Uterus (tissue), 4 donors: ENCODE measurements around the gene HSF2. TPM values are rescaled to one million over a fixed set of nuclear protein-coding genes. Genes with fewer than 3 reads are reported as not detected.

Experiments used
- DNase-seq, 2 donors: peaks; one replicate each; pipeline ENCODE4 v3.0.0-alpha.2; 2019 to 2020
- H3K27ac ChIP-seq, 2 donors: fragments of 200-600 bp; sonication (generic); 1 replicate in 1 of 2; 2 replicates in 1 of 2; pipeline ENCODE4 v1.5.1; 2016 to 2018
- H3K27me3 ChIP-seq, 2 donors: fragments of 200-600 bp; sonication (generic); one replicate each; pipeline ENCODE4 v1.5.1; 2018 to 2019; ENCODE audit warnings: control low read depth in 1 of 2
- H3K36me3 ChIP-seq, 2 donors: fragments of 200-600 bp; sonication (generic); one replicate each; pipeline ENCODE4 v1.5.1; 2019; ENCODE audit warnings: control low read depth in 1 of 2
- H3K4me1 ChIP-seq, 2 donors: fragments of 200-600 bp; sonication (generic); one replicate each; pipeline ENCODE4 v1.5.1; 2018 to 2019; ENCODE audit warnings: control low read depth in 1 of 2
- H3K4me3 ChIP-seq, 2 donors: fragments of 200-600 bp; sonication (generic); 1 replicate in 1 of 2; 2 replicates in 1 of 2; pipeline ENCODE4 v1.5.1; 2018 to 2019; ENCODE audit warnings: mild to moderate bottlenecking in 1 of 2
- H3K9me3 ChIP-seq, 2 donors: fragments of 200-600 bp; sonication (generic); one replicate each; pipeline ENCODE4 v1.5.1; 2019; ENCODE audit warnings: control low read depth in 1 of 2
- POLR2A ChIP-seq, 2 donors: fragments of 450-650 bp; IDR thresholded peaks; one replicate each; pipeline ENCODE4 v1.6.1; 2016; ENCODE audit warnings: antibody characterized with exemption in 2 of 2, mild to moderate bottlenecking in 1 of 2, moderate library complexity in 1 of 2
- intact Hi-C: fragments of 100-400 bp; cut with DNase I; formaldehyde crosslinking; loops from one replicate; pipeline ENCODE4 v1.15.1; 2023; ENCODE audit warnings: low total_unique reads
- total RNA-seq, 4 donors: library from RNA; depleted of rRNA in 3 of 4; stranded (reverse); fragments of >200 nt in 3 of 4; gene quantifications; one replicate each; pipeline versions ENCODE4 v1.1.0 to v1.2.4, GENCODE V29; 2014 to 2023
- TF ChIP-seq, protein P1 (sequence below), 4 experiments: fragments of 200-600 bp in 2 of 4; fragments of 450-650 bp in 2 of 4; sonication (generic) in 2 of 4; IDR thresholded peaks; one replicate each; pipeline ENCODE4 v1.5.1; 2016 to 2019; ENCODE audit warnings: antibody characterized with exemption in 4 of 4, mild to moderate bottlenecking in 2 of 4, moderate library complexity in 1 of 4
- donor health status: DM: yes; HTN: yes; CAD: no.

HSF2 gene
- total RNA-seq, 4 donors from 2014 or later: 19.0 to 72.4 (median 33.4) TPM

DNA sequence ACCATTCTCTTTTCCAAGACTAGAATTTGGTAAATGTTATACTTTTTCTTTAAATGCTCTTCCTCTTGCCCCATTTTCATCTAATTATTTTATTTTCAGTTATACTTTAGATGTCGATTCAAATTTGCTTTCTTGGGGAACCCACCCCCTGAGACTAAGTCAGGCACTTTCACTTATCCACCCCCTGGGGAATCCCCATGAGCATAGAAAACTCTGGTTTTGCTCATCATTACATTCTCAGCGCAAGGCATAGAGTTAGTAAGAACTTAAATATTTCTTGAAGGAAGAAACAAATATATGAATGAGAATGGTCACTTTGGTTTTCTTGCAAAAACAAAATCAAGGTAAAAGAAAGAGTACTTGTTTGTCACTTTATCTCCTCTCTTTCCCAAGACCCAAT lies 25.1 kb upstream of the HSF2 start:
- no peaks in the 10 kb centered on the region for H3K9me3 ChIP-seq
- H3K4me1 ChIP-seq: no peaks in the 10 kb centered on the region
- no peaks in the 10 kb centered on the region for H3K36me3 ChIP-seq
- no peak for TF ChIP-seq POLR2A (IDR thresholded peaks at IDR 0.05)
- TF ChIP-seq, protein P1, sequence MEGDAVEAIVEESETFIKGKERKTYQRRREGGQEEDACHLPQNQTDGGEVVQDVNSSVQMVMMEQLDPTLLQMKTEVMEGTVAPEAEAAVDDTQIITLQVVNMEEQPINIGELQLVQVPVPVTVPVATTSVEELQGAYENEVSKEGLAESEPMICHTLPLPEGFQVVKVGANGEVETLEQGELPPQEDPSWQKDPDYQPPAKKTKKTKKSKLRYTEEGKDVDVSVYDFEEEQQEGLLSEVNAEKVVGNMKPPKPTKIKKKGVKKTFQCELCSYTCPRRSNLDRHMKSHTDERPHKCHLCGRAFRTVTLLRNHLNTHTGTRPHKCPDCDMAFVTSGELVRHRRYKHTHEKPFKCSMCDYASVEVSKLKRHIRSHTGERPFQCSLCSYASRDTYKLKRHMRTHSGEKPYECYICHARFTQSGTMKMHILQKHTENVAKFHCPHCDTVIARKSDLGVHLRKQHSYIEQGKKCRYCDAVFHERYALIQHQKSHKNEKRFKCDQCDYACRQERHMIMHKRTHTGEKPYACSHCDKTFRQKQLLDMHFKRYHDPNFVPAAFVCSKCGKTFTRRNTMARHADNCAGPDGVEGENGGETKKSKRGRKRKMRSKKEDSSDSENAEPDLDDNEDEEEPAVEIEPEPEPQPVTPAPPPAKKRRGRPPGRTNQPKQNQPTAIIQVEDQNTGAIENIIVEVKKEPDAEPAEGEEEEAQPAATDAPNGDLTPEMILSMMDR (IDR thresholded peaks at IDR 0.05): no peak
- no peak overlapping the region for H3K27ac ChIP-seq
- intact Hi-C loops: no loop called here
- H3K4me3 ChIP-seq: no peak overlapping the region
- H3K27me3 ChIP-seq: peaks cover 0 to 3% of the 10 kb centered on the region in 2 donors
- DNase-seq: no peak

DNA sequence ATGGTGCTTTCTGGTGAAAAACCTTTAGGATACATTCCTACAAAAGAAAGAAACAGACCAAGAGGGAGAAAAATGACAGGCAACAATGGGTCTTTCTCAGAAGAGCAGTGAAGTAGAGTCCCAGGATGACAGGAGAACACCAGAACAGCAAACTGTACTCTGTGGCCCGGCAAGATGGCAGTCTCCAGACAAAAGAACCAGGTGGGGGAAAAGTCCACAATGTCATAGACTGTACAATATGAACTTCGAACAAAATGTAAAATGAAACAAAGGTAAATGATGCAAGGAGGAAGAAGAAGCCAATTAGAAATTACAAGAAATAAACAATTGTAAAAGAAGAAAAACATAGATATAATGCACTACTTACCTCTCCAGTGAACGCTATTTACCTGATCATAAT lies 23.2 kb upstream of the HSF2 start:
- no peak for DNase-seq
- Histone ChIP-seq H3K27ac (no peak overlapping the region), H3K27me3 (peaks cover 0 to 3% of the 10 kb centered on the region in 2 donors), H3K36me3 (no peaks in the 10 kb centered on the region), H3K9me3 (no peaks in the 10 kb centered on the region), H3K4me1 (no peaks in the 10 kb centered on the region), H3K4me3 (no peak overlapping the region)
- intact Hi-C loops: no loop called here
- TF ChIP-seq, protein P1 (IDR thresholded peaks at IDR 0.05): no peak
- no peak for TF ChIP-seq POLR2A (IDR thresholded peaks at IDR 0.05)

DNA sequence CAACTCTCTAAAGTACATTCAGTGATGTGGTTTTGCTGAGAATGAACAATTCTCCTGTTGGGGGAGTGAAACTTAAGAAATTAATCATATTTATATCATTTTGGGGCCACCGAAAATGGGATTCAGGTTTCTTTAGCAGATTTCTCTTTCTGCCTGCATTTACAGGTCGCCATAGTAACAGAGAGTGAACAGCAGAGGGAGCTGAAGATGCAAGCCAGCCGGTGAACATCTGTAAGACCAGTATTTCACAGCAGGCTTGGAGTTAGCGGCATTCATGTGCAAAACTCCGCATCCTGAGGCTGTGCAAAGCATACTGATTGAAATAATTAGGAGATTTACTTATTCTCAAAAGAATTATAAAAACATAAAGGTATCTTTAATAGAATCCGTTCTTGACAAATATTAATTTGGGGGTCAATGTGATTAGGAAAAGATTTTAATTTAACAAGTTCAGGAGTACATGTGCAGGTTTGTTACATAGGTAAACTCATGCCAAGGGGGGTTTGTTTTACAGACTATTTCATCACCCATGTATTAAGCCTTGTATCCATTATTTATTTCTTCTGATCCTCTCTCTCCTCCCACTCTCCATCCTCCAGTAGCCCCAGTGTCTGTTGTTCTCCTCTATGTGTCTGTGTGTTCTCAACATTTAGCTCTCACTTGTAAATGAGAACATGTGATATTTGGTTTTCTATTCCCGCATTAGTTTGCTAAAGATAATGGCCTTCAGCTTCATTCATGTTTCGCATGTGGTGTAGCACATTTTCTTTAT lies 17.8 kb upstream of the HSF2 start:
- no peaks in the 10 kb centered on the region for H3K27me3 ChIP-seq
- DNase-seq: peak; percentile 31 to 63
- H3K4me3 ChIP-seq: no peak overlapping the region
- no peaks in the 10 kb centered on the region for H3K9me3 ChIP-seq
- no peaks in the 10 kb centered on the region for H3K36me3 ChIP-seq
- intact Hi-C loops: no loop called here
- TF ChIP-seq, protein P1 (IDR thresholded peaks at IDR 0.05): peak; percentile 65 to 78 (median 70)
- no peak for TF ChIP-seq POLR2A (IDR thresholded peaks at IDR 0.05)
- no peaks in the 10 kb centered on the region for H3K4me1 ChIP-seq
- H3K27ac ChIP-seq: no peak overlapping the region

DNA sequence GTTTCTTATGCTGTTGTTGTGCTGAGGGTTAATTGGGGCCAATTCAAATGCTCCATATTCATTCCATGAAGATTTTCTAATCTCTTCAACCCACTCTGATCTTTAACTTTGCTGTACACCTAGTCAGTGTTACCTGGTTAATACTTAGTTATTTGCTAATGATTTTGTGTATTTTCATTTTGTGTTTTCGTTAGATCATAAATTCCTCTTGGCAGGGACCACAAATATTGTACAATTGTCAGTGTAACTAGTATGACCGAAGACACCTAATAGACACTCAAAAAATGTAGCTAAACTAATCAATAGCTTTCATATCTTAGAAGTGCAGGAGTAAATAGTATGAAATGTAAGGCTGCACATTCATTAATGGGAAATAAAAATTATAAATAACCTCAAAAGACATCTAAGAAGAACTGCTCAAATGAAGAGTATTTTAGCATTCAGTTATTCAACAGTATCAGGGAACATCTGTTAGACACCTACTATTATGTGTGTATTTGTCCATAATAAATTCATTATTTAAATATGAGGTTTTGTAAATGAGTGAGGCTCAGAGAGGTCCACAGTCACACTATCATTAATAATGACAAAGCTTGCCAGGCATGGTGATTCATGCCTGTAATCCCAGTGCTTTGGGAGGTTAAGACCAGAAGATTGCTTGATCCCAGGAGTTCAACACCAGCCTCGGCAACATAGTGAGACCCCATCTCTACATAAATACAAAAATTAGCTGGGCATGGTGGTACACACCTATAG lies 13.4 kb upstream of the HSF2 start:
- TF ChIP-seq, protein P1 (IDR thresholded peaks at IDR 0.05): no peak
- no peak for TF ChIP-seq POLR2A (IDR thresholded peaks at IDR 0.05)
- Histone ChIP-seq H3K36me3 (no peaks in the 10 kb centered on the region), H3K27ac (no peak overlapping the region), H3K27me3 (no peaks in the 10 kb centered on the region), H3K4me3 (no peak overlapping the region), H3K4me1 (no peaks in the 10 kb centered on the region), H3K9me3 (no peaks in the 10 kb centered on the region)
- intact Hi-C loops: no loop called here
- no peak for DNase-seq

DNA sequence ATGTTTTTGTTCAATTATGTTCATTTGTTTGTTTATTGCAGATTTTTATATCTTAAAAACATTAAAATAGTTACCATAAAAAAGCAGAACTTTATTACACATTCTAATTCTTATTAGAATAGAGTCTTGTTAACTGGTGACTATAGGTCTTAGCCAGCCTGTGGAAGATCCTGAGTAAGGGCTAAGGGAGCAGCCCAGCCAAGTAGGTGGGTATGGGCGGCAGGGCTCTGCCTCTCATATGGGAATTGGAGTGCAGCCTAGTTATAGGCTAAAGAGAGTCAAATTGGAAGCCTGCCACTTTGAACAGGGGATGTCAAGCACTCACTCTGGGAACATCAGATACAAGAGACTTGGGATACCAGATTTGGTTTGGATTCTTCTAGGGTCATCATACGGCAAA lies 10.5 kb upstream of the HSF2 start:
- intact Hi-C loops: no loop called here
- no peak overlapping the region for H3K4me3 ChIP-seq
- H3K27ac ChIP-seq: no peak overlapping the region
- no peak for DNase-seq
- no peaks in the 10 kb centered on the region for H3K4me1 ChIP-seq
- TF ChIP-seq, protein P1 (IDR thresholded peaks at IDR 0.05): no peak
- no peak for TF ChIP-seq POLR2A (IDR thresholded peaks at IDR 0.05)
- H3K9me3 ChIP-seq: no peaks in the 10 kb centered on the region
- H3K36me3 ChIP-seq: no peaks in the 10 kb centered on the region
- H3K27me3 ChIP-seq: no peaks in the 10 kb centered on the region
